ENCODE data around the gene PPP2R1A. TPM values are rescaled to one million over a fixed set of nuclear protein-coding genes. Genes with fewer than 3 reads are reported as not detected.
"Not testable (repeated sequence)": the region's sequence is repeated elsewhere in the genome, so short reads cannot be mapped to it uniquely, and the experiment has no call there.

PPP2R1A gene
- total RNA-seq, 8 experiments from 2014 or later, result 135 to 212 (median 176) TPM

GRCh38 chr19:52188822-52189734 lies 774 bp upstream of the PPP2R1A start:
- ATAC-seq (replicated peaks in 6 of 8), result peak in 6 of 8 experiments; percentile 5 to 13 (median 8)
- in situ Hi-C loops (cut with MboI; ENCODE audit: low pct_unique_long_range_greater_than_20kb in 2 of 9, low sequenced_read_pairs in 9 of 9, unreplicated experiment in 9 of 9), result no loop called here
- peak overlapping the region; percentile 35 to 46 (median 43) for H3K4me3 ChIP-seq
- H3K4me1 ChIP-seq (replicated peaks in 1 of 2), result peaks cover 7 to 8% of the 10 kb centered on the region in 2 donors
- WGBS, 10 experiments, result 0 to 23% (median 1%) methylated on average over 3 to 25 of the region's 32 CpGs; no CpG with 5 or more reads in 2 of the 10 experiments
- H3K27ac ChIP-seq, result peak overlapping the region; percentile 81 to 82

- Histone ChIP-seq H3K4me3 (peak overlapping the region; percentile 74 to 92 (median 82)), H3K27ac (peak overlapping the region; percentile 99 to 100), H3K4me1 (replicated peaks in 1 of 2) (peaks cover 7 to 8% of the 10 kb centered on the region in 2 donors)
- in situ Hi-C loops (cut with MboI; ENCODE audit: low pct_unique_long_range_greater_than_20kb in 2 of 9, low sequenced_read_pairs in 9 of 9, unreplicated experiment in 9 of 9), result no loop called here
- WGBS, 10 experiments, result 0 to 20% (median 2%) methylated on average over 1 to 12 of the region's 40 CpGs; no CpG with 5 or more reads in 2 of the 10 experiments
- peak in 3 of 8 experiments; percentile 0 for ATAC-seq (replicated peaks in 6 of 8)
Observed at GRCh38 chr19:52190487-52191293, 838 bp downstream of the PPP2R1A start.

- Histone ChIP-seq H3K27ac (no peak overlapping the region), H3K4me3 (peak overlapping the region; percentile 74 to 92 (median 82)), H3K4me1 (replicated peaks in 1 of 2) (peaks cover 7 to 8% of the 10 kb centered on the region in 2 donors)
- in situ Hi-C loops (cut with MboI; ENCODE audit: low pct_unique_long_range_greater_than_20kb in 2 of 9, low sequenced_read_pairs in 9 of 9, unreplicated experiment in 9 of 9), result no loop called here
- 34 to 100% (median 73%) methylated on average over 1 to 5 of the region's 5 CpGs; no CpG with 5 or more reads in 1 of the 10 experiments for WGBS, 10 experiments
- no peak for ATAC-seq (replicated peaks in 6 of 8)
Observed at GRCh38 chr19:52191389-52191788, 1.5 kb downstream of the PPP2R1A start.

GRCh38 chr19:52191951-52192350 lies 2.1 kb downstream of the PPP2R1A start:
- WGBS, 10 experiments, result 22 to 100% (median 58%) methylated on average over 1 to 2 of the region's 2 CpGs; no CpG with 5 or more reads in 4 of the 10 experiments
- Histone ChIP-seq H3K4me3 (peak overlapping the region in 1 of 5 donors; percentile 82), H3K27ac (no peak overlapping the region), H3K4me1 (replicated peaks in 1 of 2) (peaks cover 7 to 8% of the 10 kb centered on the region in 2 donors)
- no peak for ATAC-seq (replicated peaks in 6 of 8)
- in situ Hi-C loops (cut with MboI; ENCODE audit: low pct_unique_long_range_greater_than_20kb in 2 of 9, low sequenced_read_pairs in 9 of 9, unreplicated experiment in 9 of 9), result no loop called here

- in situ Hi-C loops (cut with MboI; ENCODE audit: low pct_unique_long_range_greater_than_20kb in 2 of 9, low sequenced_read_pairs in 9 of 9, unreplicated experiment in 9 of 9), result no loop called here
Observed at GRCh38 chr19:52196256-52196967, 6.6 kb downstream of the PPP2R1A start.

GRCh38 chr19:52197964-52198363 lies 8.1 kb downstream of the PPP2R1A start:
- in situ Hi-C loops (cut with MboI; ENCODE audit: low pct_unique_long_range_greater_than_20kb in 2 of 9, low sequenced_read_pairs in 9 of 9, unreplicated experiment in 9 of 9), result no loop called here
- 40 to 100% (median 80%) methylated on average over 1 to 3 of the region's 3 CpGs; no CpG with 5 or more reads in 3 of the 10 experiments for WGBS, 10 experiments
- ATAC-seq (replicated peaks in 6 of 8), result no peak
- H3K4me3 ChIP-seq, result no peak overlapping the region
- H3K4me1 ChIP-seq (replicated peaks in 1 of 2), result no peaks in the 10 kb centered on the region
- H3K27ac ChIP-seq, result no peak overlapping the region

More at GRCh38 chr19:52196256-52196967, 6.6 kb downstream of the PPP2R1A start:
- H3K4me3 ChIP-seq, result no peak overlapping the region
- H3K4me1 ChIP-seq (replicated peaks in 1 of 2), result peaks cover 0 to 5% of the 10 kb centered on the region in 2 donors
- no peak overlapping the region for H3K27ac ChIP-seq
- no peak for ATAC-seq (replicated peaks in 6 of 8)
- 96 to 100% (median 100%) methylated on average over 1 to 4 of the region's 5 CpGs; no CpG with 5 or more reads in 4 of the 10 experiments for WGBS, 10 experiments

GRCh38 chr19:52198678-52199077 lies 8.8 kb downstream of the PPP2R1A start:
- 0 to 100% (median 55%) methylated on average over 1 to 3 of the region's 3 CpGs; no CpG with 5 or more reads in 4 of the 10 experiments for WGBS, 10 experiments
- Histone ChIP-seq H3K4me3 (no peak overlapping the region), H3K27ac (no peak overlapping the region), H3K4me1 (replicated peaks in 1 of 2) (no peaks in the 10 kb centered on the region)
- ATAC-seq (replicated peaks in 6 of 8), result no peak
- in situ Hi-C loops (cut with MboI; ENCODE audit: low pct_unique_long_range_greater_than_20kb in 2 of 9, low sequenced_read_pairs in 9 of 9, unreplicated experiment in 9 of 9), result no loop called here

- no peak overlapping the region for H3K27ac ChIP-seq
- 40 to 100% (median 77%) methylated on average over 1 to 6 of the region's 7 CpGs; no CpG with 5 or more reads in 4 of the 10 experiments for WGBS, 10 experiments
- in situ Hi-C loops (cut with MboI; ENCODE audit: low pct_unique_long_range_greater_than_20kb in 2 of 9, low sequenced_read_pairs in 9 of 9, unreplicated experiment in 9 of 9), result no loop called here
- H3K4me3 ChIP-seq, result no peak overlapping the region
- ATAC-seq (replicated peaks in 6 of 8), result peak in 7 of 8 experiments; percentile 74 to 92 (median 87)
- H3K4me1 ChIP-seq (replicated peaks in 1 of 2), result no peaks in the 10 kb centered on the region
Observed at GRCh38 chr19:52200044-52200443, 10.2 kb downstream of the PPP2R1A start.

GRCh38 chr19:52200755-52201391 lies 11.0 kb downstream of the PPP2R1A start:
- H3K27ac ChIP-seq; ATAC-seq (replicated peaks in 6 of 8); H3K4me3 ChIP-seq; H3K4me1 ChIP-seq (replicated peaks in 1 of 2); in situ Hi-C loops (cut with MboI; ENCODE audit: low pct_unique_long_range_greater_than_20kb in 2 of 9, low sequenced_read_pairs in 9 of 9, unreplicated experiment in 9 of 9): not testable (repeated sequence)
- WGBS, 10 experiments, result 72 to 100% (median 100%) methylated on average over 1 to 13 of the region's 17 CpGs; no CpG with 5 or more reads in 3 of the 10 experiments

GRCh38 chr19:52206481-52206880 lies 16.6 kb downstream of the PPP2R1A start:
- Histone ChIP-seq H3K4me1 (replicated peaks in 1 of 2) (no peaks in the 10 kb centered on the region), H3K4me3 (no peak overlapping the region), H3K27ac (no peak overlapping the region)
- WGBS, 10 experiments, result 50 to 100% (median 100%) methylated on average over 1 to 4 of the region's 5 CpGs; no CpG with 5 or more reads in 5 of the 10 experiments
- ATAC-seq (replicated peaks in 6 of 8), result no peak
- in situ Hi-C loops (cut with MboI; ENCODE audit: low pct_unique_long_range_greater_than_20kb in 2 of 9, low sequenced_read_pairs in 9 of 9, unreplicated experiment in 9 of 9), result no loop called here

- in situ Hi-C loops (cut with MboI; ENCODE audit: low pct_unique_long_range_greater_than_20kb in 2 of 9, low sequenced_read_pairs in 9 of 9, unreplicated experiment in 9 of 9), result no loop called here
- ATAC-seq (replicated peaks in 6 of 8), result no peak
- 100% methylated on average over 1 of the region's 20 CpGs; no CpG with 5 or more reads in 8 of the 10 experiments for WGBS, 10 experiments
- Histone ChIP-seq H3K27ac (no peak overlapping the region), H3K4me1 (replicated peaks in 1 of 2) (no peaks in the 10 kb centered on the region), H3K4me3 (no peak overlapping the region)
Observed at GRCh38 chr19:52211203-52211602, 21.4 kb downstream of the PPP2R1A start.
